Dermis microvascular lymphatic vessel endothelial cell (primary cell): ENCODE data around the gene ZBTB32. TPM values are rescaled to one million over a fixed set of nuclear protein-coding genes. Genes with fewer than 3 reads are reported as not detected.
A peak's percentile ranks its signal among the peaks of the same experiment; 100 is the strongest.

Experiments
- DNase-seq, 2 donors: peaks; one replicate each; pipeline versions ENCODE4 v3.0.0 to v3.0.0-alpha.2; 2010; ENCODE audit warnings: low read depth in 2 of 2
- total RNA-seq: library from RNA; depleted of rRNA; stranded (reverse); fragments of >200 nt; gene quantifications from 2 replicates; pipeline ENCODE4 v1.2.1, GENCODE V29; 2014

The ZBTB32 gene
- total RNA-seq, 1 donor from 2014 or later = not detected

- DNase-seq = no peak
Observed at GRCh38 chr19:35751839-35752745, 47.7 kb downstream of the ZBTB32 start.

- DNase-seq = no peak
Observed at GRCh38 chr19:35752746-35753350, 48.5 kb downstream of the ZBTB32 start.

- no peak for DNase-seq
Observed at GRCh38 chr19:35753634-35754369, 49.4 kb downstream of the ZBTB32 start.

GRCh38 chr19:35754370-35755130, 50.2 kb downstream of the ZBTB32 start:
- DNase-seq = no peak

GRCh38 chr19:35755131-35755549, 50.8 kb downstream of the ZBTB32 start:
- no peak for DNase-seq

GRCh38 chr19:35755550-35756376, 51.4 kb downstream of the ZBTB32 start:
- peak in 1 of 2 donors; percentile 45 for DNase-seq

GRCh38 chr19:35756377-35757230, 52.2 kb downstream of the ZBTB32 start, which contains the start of gene HSPB6:
Gene HSPB6, minus strand, starts transcription at chr19:35757029. Its CDS starts 21 bp downstream, at chr19:35757008.
- peak in 1 of 2 donors; percentile 33 for DNase-seq

- no peak for DNase-seq
Observed at GRCh38 chr19:35757231-35757748, 52.9 kb downstream of the ZBTB32 start.

- DNase-seq = peak; percentile 99 to 100
Observed at GRCh38 chr19:35757749-35758608, 53.6 kb downstream of the ZBTB32 start, which contains the start of gene PROSER3. Gene PROSER3, plus strand, starts transcription at chr19:35758176. Its CDS starts 40 bp downstream, at chr19:35758216.

GRCh38 chr19:35759697-35760096, 55.3 kb downstream of the ZBTB32 start:
- no peak for DNase-seq

- DNase-seq = no peak
Observed at GRCh38 chr19:35760711-35761349, 56.5 kb downstream of the ZBTB32 start.

- DNase-seq = no peak
Observed at GRCh38 chr19:35764432-35765315, 60.3 kb downstream of the ZBTB32 start.
